Fibroblast of pulmonary artery (primary cell): ENCODE results near the gene EGFR.

ENCODE experiments used
- DNase-seq: peaks from one replicate; pipeline ENCODE4 v3.0.0-alpha.2; 2010; ENCODE audit warnings: low read depth
- H3K4me3 ChIP-seq: replicated peaks from 2 replicates; pipeline ENCODE4 v1.5.1; 2011; ENCODE audit warnings: low read depth, mild to moderate bottlenecking, control low read depth, low read length, moderate library complexity
- CTCF ChIP-seq: IDR thresholded peaks from 2 replicates; pipeline ENCODE4 v1.5.1; 2011; ENCODE audit warnings: mild to moderate bottlenecking, control low read depth, low read length, inconsistent platforms; ENCODE audit errors: missing control alignments

The EGFR gene

DNA sequence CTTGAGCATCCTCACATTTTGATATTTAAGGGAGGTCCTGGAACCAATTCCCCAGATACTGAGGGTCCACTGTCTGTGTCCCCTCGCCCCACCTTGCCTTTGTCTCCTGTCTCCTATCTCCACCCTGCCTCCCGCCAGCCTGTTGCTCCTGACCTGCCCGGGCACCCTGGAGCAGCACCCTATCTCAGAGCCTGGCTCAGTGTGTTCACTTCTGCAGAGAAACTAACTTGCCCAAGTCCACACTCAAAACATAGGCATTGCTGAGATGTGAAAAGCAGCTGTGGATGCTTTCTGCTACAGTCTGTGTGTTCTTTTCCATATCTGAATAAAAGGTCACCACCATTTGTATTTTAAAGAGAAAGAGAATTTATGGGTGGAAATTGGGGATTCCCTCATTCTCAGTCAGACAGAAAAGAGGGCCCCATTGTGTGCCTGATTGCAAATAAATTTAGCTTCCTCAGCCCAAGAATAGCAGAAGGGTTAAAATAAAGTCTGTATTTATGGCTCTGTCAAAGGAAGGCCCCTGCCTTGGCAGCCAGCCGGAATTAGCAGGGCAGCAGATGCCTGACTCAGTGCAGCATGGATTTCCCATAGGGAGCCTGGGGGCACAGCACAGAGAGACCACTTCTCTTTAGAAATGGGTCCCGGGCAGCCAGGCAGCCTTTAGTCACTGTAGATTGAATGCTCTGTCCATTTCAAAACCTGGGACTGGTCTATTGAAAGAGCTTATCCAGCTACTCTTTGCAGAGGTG, 161.3 kb downstream of the EGFR start:
- DNase-seq: no peak
- no peak overlapping the region for H3K4me3 ChIP-seq
- TF ChIP-seq CTCF: no peak

DNA sequence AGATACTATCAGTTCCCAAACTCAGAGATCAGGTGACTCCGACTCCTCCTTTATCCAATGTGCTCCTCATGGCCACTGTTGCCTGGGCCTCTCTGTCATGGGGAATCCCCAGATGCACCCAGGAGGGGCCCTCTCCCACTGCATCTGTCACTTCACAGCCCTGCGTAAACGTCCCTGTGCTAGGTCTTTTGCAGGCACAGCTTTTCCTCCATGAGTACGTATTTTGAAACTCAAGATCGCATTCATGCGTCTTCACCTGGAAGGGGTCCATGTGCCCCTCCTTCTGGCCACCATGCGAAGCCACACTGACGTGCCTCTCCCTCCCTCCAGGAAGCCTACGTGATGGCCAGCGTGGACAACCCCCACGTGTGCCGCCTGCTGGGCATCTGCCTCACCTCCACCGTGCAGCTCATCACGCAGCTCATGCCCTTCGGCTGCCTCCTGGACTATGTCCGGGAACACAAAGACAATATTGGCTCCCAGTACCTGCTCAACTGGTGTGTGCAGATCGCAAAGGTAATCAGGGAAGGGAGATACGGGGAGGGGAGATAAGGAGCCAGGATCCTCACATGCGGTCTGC, 162.2 kb downstream of the EGFR start:
- no peak for DNase-seq
- TF ChIP-seq CTCF: no peak
- no peak overlapping the region for H3K4me3 ChIP-seq

GRCh38 chr7:55181762-55182161, 162.9 kb downstream of the EGFR start:
- DNase-seq: no peak
- no peak for TF ChIP-seq CTCF
- no peak overlapping the region for H3K4me3 ChIP-seq

DNA sequence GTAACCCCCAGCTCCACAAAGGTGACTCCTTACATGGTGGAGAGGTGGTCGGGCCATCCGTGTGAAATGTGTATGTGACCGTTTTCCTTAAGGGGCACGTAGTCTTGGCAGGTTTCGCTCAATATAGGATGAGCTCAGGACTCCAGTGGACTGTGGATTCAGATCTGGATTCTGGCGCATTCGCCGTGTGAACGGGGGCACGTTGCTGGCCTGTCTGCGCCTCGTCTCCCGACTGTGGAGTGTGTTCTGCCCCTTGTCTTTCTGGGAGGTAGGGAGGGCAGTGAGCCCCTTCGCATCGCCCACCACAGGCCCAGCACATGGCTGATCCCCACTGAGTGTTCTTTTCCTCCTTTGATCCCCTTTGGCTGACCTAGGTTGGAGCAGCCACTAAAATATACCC, 165.1 kb downstream of the EGFR start:
- no peak for TF ChIP-seq CTCF
- no peak overlapping the region for H3K4me3 ChIP-seq
- DNase-seq: no peak

GRCh38 chr7:55185321-55185802, 166.5 kb downstream of the EGFR start:
- no peak for DNase-seq
- TF ChIP-seq CTCF: no peak
- H3K4me3 ChIP-seq: no peak overlapping the region

GRCh38 chr7:55185941-55186609, 167.3 kb downstream of the EGFR start:
- H3K4me3 ChIP-seq: no peak overlapping the region
- TF ChIP-seq CTCF: no peak
- DNase-seq: peak; percentile 75
